Stimulated activated naive CD8-positive, alpha-beta T cell treated with anti-CD3 and anti-CD28 coated beads, Interleukin-15, Interleukin-2, amounts not matched to agents 100 U/mL and 50 U/mL, for 24 hours (primary cell): ENCODE measurements around the gene SPRN.
"Not testable (repeated sequence)": the region's sequence is repeated elsewhere in the genome, so short reads cannot be mapped to it uniquely, and the experiment has no call there.

ENCODE experiments used
- ATAC-seq: fragments of 150-1000 bp; cut with Tn5 transposase; one replicate; pipeline ENCODE4 v1.10.0; 2021
- DNase-seq: peaks from one replicate; pipeline ENCODE4 v3.0.0; 2021

Gene SPRN

DNA sequence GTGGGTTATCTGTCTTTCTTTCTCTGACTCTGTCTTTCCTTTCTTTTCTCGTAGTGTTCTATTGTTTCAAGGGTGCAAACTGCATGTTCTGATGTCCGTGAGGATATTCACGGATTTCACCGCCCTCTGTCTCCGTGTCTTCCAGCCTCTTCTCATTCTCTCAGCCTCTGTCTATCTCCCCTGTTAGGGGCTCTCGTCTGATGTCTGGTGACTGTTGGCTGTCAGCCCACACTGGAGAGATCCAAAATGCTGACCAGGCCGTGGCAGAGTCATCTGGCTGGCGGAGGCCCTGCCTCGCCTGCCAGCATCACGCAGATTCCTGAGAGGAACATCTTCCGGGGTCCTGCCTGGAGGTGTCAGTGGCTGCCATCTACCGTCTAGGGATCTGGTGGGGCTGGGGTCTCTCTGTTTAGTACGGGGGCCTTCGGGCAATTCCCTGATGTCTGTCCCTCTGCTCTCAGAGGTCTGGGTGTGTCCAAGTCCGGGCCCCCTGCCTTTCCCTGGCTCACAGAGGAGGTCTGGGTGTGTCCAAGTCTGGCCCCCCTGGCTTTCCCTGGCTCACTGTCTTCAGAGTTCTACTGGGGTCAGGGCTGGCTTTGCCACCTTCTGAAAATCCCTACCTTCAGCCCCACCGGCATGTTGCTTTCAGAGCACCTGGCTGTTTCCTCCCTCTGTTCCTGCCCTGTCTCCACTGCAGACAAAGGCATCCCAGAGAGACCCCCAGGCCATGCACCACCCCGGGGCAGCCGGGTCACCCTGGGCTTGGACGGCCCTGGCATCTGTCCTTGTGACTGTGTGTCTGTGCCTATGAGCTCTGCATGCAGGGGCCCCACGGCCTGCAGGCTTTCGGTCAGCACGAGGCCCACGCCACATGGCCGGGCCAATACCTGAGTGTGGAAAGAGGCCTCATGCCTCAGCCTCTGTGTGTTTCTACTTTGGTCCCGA, 15.4 kb upstream of the SPRN start:
- DNase-seq = no peak
- no peak for ATAC-seq

DNA sequence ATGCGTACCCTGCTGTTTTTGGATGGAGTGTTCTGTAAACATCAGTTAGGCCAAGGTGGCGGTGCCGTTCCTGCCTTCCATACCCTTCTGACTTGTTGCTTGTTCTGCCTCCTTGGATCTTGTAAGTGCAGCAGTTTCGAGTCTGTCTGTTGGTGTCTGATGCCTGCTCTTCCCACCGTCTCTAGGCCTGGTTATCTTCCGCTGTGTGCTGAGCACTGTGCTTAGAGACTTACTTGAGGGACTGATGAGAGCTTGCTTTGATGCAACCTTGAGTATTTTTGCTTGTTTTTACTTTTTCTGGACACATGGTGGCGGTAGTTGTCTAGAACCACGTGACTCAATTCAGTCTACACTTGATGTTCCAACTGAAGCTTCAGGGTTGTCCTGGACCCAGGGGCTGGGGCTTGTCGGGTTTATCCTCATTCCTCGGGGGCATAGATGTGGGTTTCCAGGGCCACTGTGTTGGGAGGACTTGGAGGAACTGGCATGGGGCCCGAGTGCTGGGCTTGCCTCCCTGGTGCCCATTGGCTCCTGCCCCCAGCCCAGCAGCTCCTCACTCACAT, 14.4 kb upstream of the SPRN start:
- DNase-seq (no peak), ATAC-seq (no peak)

DNA sequence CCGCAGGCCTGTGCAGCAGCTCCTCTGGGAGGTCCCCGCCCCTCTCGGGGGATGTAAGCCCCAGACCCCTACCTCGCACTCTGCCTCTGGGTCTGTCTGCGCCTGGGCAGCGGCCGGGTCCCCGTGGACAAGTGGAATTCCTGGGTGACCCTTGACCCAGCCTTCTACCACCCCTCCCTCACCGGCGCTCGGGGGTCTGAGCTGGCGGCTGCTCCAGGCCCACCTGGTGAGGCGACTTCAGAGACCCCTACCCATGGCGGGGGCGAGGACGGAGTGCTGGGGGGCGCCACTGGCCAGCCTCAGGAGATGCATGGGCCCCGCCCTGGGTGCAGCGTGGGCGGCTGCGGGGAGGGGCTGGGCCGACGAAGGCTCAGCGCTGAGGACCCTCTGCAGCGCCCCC, 8.4 kb upstream of the SPRN start:
- not testable (repeated sequence) for ATAC-seq, DNase-seq

- DNase-seq = not testable (repeated sequence)
- peak; percentile 40 for ATAC-seq
These were observed 7.6 kb upstream of the SPRN start for GRCh38 chr10:133431888-133432613.

- ATAC-seq, DNase-seq: not testable (repeated sequence)
These were observed 5.1 kb upstream of the SPRN start for GRCh38 chr10:133429571-133429970.

GRCh38 chr10:133424102-133424501, 323 bp downstream of the SPRN start:
- not testable (repeated sequence) for DNase-seq, ATAC-seq

GRCh38 chr10:133422807-133423771, 1.3 kb downstream of the SPRN start:
- no peak for DNase-seq

GRCh38 chr10:133422223-133422806, 2.1 kb downstream of the SPRN start:
- ATAC-seq (no peak), DNase-seq (no peak)

More at GRCh38 chr10:133422807-133423771, 1.3 kb downstream of the SPRN start:
- peak; percentile 11 for ATAC-seq

DNA sequence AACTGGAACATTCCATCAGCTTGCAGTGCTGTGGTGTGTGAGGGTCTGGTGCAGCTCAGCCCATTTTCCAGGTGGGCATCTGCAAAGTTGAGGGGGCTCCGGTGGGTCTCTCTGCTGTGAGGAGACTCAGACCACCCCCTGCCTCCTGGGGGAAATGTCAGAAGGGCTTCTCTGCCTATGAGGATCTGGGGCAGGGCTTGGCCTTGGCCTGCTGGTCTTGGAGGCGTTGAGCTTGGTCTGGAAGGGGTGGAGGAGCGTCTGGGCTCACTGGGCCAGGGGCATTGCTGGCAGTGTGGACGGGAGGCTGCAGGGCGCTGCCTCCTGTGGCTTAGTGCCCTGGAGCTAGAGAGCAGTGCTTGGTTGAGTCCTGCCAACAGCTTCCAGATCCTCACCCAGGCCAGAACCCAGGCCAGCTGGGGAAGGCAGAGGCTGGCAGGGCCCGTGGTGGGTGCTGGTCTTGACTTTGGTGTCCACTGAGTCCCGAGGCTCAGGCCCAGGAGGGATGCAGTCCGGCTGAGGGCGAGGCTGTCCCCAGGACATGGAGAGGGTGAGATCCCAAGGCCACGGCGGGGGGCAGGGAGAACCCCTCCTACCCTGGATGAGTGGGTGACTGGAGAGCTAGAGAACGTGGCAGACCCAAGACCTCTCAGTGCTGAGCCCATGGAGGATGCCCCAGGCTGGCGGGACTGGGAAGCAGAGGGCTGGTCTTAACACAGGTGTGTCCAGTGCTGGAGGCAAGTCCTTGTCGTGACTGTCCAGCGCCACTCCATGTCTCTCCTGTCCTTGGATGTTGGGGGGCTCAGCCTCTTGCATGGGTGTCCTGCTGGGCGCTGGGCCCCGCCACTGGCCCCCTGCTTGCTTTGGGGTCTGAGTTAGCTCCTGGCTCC, 2.8 kb downstream of the SPRN start:
- DNase-seq (no peak), ATAC-seq (no peak)

GRCh38 chr10:133420579-133420978, 3.8 kb downstream of the SPRN start:
- DNase-seq = no peak
- no peak for ATAC-seq

DNA sequence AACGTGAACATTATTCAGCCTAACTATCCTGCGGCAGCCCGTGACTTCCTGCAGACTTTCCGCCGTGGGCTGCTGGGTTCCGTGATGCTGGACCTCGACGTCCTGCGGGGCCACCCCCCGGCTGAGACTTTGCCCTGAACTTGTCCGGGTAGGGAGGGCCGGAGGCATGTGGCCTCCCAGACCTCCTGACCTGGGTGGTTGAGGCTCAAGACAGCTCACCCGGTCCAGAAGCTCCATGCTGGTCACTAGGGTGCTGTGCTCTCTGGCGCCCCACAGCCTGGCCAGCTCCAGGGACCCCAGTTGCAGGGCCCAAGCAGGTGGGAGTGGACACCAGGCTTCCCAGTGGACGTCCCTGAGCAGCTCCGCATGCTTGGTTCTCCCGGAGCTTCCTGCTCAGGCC, 4.4 kb downstream of the SPRN start:
- ATAC-seq (no peak), DNase-seq (no peak)

DNA sequence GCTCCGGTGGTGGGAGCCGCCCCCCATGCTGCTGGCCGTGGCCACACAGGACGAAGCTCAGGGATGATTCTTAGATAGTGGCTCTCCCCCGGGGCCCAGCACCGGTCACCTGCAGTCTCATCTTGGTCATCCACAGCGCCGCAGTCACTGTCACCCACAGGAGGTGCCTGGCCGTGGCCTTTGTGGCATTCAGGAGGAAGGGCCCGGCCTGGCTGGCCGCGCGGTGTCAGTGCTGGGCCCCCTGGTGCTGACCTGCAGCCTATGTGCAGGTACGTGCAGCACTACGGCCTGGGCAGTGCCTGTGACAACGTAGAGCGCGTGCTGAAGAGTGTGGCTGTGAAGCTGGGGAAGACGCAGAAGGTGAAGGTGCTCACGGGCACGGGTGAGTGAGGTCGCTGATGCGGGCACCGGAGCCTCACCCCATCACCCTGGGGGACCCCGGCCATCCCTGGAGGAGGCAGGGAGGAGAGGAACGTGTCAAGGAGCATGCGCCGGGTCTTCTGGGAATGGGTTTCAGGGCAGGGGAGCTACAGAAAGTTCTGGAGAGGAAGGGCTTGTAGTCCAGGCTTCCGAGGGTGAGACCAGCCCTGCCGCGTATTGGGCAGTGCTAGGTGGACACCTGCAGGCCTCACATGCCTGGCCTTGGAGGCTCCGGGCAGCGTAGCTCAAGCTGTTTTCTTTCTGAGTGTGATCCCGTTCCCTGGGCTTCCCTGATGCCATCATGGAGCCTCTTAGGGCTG, 5.0 kb downstream of the SPRN start:
- no peak for DNase-seq

DNA sequence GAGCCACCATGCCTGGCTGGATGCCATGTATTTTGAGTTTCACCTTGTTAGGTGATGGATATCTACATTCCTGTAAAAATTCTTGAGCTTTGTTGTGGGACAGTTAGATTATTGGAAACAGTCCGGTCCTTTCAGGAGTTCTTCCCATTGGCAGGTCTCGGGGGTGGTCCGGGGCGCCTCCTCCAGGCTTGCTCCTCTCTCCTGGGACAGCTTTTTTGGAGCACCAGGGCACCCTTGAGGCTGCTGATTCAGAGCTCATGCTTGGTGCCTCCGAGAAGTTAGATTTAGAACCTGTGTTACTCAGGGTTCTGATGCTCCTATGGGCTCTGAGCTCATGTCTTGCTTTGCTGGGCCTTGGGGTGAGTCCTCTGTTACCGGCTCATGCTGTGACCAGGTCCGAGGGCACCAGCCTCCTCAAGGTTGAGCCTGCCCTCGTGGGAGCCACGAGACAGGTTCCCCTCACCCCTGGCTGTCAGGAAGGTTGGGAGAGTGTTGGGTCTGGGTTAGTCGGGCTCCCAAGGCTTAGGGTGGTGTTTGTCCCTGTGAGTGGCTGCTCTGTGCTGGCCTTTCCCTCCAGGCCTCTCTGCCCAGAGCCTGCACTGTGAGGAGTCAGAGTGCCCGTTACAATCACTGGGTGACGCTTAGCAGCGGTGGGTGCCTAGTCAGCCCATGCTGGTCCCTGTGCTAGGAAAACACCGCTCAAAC, 6.0 kb downstream of the SPRN start:
- no peak for DNase-seq
- peak; percentile 15 for ATAC-seq

More for the DNA sequence above, 5.0 kb downstream of the SPRN start:
- no peak for ATAC-seq

DNA sequence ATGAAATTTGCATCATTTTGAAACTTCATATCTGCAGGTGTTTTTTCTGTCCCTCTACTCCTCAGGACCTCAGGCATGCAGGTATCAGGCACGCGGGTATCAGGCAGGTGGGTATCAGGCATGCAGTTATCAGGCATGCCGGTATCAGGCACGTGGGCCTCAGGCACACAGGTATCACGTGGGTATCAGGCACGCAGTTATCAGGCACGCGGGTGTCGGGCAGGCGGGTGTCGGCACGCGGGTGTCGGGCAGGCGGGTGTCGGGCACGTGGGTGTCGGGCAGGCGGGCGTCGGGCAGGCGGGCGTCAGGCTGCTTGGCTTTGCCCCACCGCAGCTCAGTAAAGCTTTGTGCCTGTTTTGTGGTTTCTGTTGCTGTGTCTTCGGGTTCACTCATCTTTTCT, 8.7 kb downstream of the SPRN start:
- no peak for ATAC-seq
- DNase-seq = no peak

DNA sequence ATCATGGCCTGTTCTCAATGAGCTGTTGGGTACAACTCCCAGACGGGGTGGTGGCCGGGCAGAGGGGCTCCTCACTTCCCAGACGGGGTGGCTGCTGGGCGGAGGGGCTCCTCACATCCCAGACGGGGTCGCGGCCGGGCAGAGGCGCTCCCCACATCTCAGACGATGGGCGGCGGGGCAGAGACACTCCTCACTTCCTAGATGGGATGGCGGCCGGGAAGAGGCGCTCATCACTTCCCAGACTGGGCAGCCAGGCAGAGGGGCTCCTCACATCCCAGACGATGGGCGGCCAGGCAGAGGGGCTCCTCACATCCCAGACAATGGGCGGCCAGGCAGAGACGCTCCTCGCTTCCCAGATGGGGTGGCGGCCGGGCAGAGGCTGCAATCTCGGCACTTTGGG, 10.0 kb downstream of the SPRN start:
- ATAC-seq, DNase-seq: not testable (repeated sequence)

GRCh38 chr10:133412381-133412711, 12.1 kb downstream of the SPRN start:
- ATAC-seq (no peak), DNase-seq (no peak)

DNA sequence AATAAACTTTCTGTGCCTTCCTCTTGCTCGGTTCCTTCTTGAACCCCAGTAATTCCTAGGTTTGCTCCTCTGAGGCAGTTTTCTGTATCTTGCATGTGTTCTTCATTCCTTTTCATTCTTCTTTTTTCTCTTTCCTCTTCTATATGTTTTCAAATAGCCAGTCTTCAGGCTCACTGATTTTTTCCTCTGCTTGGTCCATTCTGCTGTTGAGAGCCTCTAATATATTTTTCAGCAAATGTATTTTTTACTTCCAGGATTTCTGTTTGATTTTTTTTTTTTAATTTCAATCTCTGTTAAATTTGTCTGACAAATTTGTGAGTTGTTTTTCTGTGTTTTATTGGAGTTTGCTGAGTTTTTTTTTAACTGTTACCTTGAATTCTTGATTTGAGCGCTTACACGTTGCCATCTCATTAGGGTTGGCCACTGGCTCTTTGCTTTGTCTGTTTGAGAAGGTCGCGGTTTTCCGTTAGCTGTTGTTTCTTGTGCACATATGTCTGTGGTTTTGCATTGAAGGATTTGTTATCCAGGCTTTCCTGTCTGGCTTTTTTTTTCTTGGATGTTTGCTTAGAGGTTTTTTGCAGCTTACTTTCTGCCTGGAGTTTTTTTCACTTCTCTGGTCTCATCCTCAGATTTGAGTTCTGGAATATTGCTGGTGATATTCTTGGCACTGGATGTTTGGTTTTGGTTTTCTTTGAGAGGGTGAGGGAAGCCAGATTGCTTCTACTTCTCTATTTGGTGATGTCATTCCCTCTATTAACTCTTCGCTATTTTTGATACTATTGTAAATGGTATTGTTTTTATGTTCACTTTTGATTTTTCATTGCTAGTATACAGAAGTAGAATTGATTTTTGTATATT, 12.7 kb downstream of the SPRN start:
- ATAC-seq (no peak), DNase-seq (no peak)
